Body of pancreas (tissue), 4 donors: ENCODE data around the gene PLCD4. TPM values are rescaled to one million over a fixed set of nuclear protein-coding genes. Genes with fewer than 3 reads are reported as not detected.

Source experiments
- ATAC-seq: fragments of 150-250 bp; one replicate; pipeline ENCODE4 v1.9.1; 2016
- DNase-seq, 4 donors: peaks; one replicate each; pipeline ENCODE4 v3.0.0-alpha.2; 2019
- H3K27ac ChIP-seq, 4 donors: fragments of 200-600 bp; sonication (generic); 1 replicate in 3 of 4; 2 replicates in 1 of 4; pipeline versions ENCODE4 v1.5.1 to v1.6.1; 2016 to 2019; ENCODE audit warnings: mild to moderate bottlenecking in 1 of 4, mixed read lengths in 1 of 4, moderate library complexity in 1 of 4
- H3K27me3 ChIP-seq, 2 donors: fragments of 200-600 bp; sonication (generic); one replicate each; pipeline ENCODE4 v1.6.0; 2016; ENCODE audit warnings: mild to moderate bottlenecking in 1 of 2
- H3K36me3 ChIP-seq, 2 donors: fragments of 200-600 bp; sonication (generic); replicated peaks in 1 of 2; 2 replicates each; pipeline ENCODE4 v1.5.1; 2016; ENCODE audit warnings: low read depth in 2 of 2; ENCODE audit not compliant: insufficient read depth in 1 of 2
- H3K4me1 ChIP-seq: fragments of 200-600 bp; sonication (generic); one replicate; pipeline ENCODE4 v1.6.0; 2016
- H3K4me3 ChIP-seq, 2 donors: fragments of 200-600 bp; sonication (generic); 1 replicate in 1 of 2; 2 replicates in 1 of 2; pipeline ENCODE4 v1.5.1; 2016 to 2019
- H3K9me3 ChIP-seq, 3 donors: fragments of 200-600 bp; sonication (generic); 1 replicate in 2 of 3; 2 replicates in 1 of 3; pipeline ENCODE4 v1.5.1; 2016
- POLR2A ChIP-seq, 3 donors: fragments of 450-650 bp; IDR thresholded peaks; one replicate each; pipeline ENCODE4 v1.6.1; 2016; ENCODE audit warnings: antibody characterized with exemption in 3 of 3, mild to moderate bottlenecking in 2 of 3
- WGBS, 2 donors: methylation state at CpG; one replicate each; pipeline ENCODE4 v1.1.5; 2017; 5-methylcytosine and 5-hydroxymethylcytosine counted together
- intact Hi-C: fragments of 100-400 bp; cut with DNase I; formaldehyde crosslinking; loops from one replicate; pipeline ENCODE4 v1.15.1; 2023
- total RNA-seq, 2 donors: library from RNA; depleted of rRNA; stranded (reverse); fragments of >200 nt; gene quantifications; one replicate each; pipeline ENCODE4 v1.1.0, GENCODE V29; 2016
- TF ChIP-seq, protein P1 (sequence below), 7 experiments: fragments of 450-650 bp in 4 of 7; fragments of 200-600 bp in 3 of 7; sonication (generic) in 3 of 7; IDR thresholded peaks; one replicate each; pipeline ENCODE4 v1.5.1; 2016 to 2019; ENCODE audit warnings: antibody characterized with exemption in 7 of 7

The PLCD4 gene
- total RNA-seq, 2 donors from 2014 or later: 0.52 TPM; not detected in 1

DNA sequence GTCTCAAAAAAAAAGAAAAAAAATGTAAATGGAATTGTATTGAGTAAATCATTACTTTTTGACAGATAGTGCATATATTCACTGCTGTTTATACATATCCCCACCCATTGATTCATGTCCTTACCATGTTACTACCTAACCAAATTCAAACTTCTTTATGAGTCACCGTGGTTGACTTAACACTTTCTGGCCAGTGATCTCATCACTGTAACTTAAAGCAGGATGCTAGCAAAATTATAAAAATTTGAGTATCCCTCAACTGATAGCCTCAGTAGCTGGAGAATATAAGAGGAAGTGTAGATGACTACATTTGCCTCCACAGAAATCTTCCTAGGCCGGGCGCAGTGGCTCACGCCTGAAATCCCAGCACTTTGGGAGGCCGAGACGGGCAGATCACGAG, 25.6 kb upstream of the PLCD4 start:
- peaks cover 7 to 17% of the 10 kb centered on the region in 2 donors for H3K36me3 ChIP-seq
- no peaks in the 10 kb centered on the region for H3K27me3 ChIP-seq
- whole genome bisulfite sequencing, 2 donors: 92 to 95% methylated on average over 7 of the region's 7 CpGs

GRCh38 chr2:218583983-218584850, 23.5 kb upstream of the PLCD4 start:
- intact Hi-C loops: no loop called here
- Histone ChIP-seq H3K27me3 (no peaks in the 10 kb centered on the region), H3K4me1 (no peaks in the 10 kb centered on the region), H3K27ac (no peak overlapping the region), H3K36me3 (peaks cover 7 to 17% of the 10 kb centered on the region in 2 donors), H3K4me3 (no peak overlapping the region), H3K9me3 (no peaks in the 10 kb centered on the region)
- WGBS, 2 donors: 94 to 96% methylated on average over 6 of the region's 6 CpGs
- no peak for ATAC-seq
- no peak for TF ChIP-seq POLR2A (IDR thresholded peaks at IDR 0.05)
- TF ChIP-seq, protein P1, sequence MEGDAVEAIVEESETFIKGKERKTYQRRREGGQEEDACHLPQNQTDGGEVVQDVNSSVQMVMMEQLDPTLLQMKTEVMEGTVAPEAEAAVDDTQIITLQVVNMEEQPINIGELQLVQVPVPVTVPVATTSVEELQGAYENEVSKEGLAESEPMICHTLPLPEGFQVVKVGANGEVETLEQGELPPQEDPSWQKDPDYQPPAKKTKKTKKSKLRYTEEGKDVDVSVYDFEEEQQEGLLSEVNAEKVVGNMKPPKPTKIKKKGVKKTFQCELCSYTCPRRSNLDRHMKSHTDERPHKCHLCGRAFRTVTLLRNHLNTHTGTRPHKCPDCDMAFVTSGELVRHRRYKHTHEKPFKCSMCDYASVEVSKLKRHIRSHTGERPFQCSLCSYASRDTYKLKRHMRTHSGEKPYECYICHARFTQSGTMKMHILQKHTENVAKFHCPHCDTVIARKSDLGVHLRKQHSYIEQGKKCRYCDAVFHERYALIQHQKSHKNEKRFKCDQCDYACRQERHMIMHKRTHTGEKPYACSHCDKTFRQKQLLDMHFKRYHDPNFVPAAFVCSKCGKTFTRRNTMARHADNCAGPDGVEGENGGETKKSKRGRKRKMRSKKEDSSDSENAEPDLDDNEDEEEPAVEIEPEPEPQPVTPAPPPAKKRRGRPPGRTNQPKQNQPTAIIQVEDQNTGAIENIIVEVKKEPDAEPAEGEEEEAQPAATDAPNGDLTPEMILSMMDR (IDR thresholded peaks at IDR 0.05): no peak
- DNase-seq: no peak

More for the DNA sequence above, 25.6 kb upstream of the PLCD4 start:
- Histone ChIP-seq H3K27ac (no peak overlapping the region), H3K4me3 (no peak overlapping the region), H3K4me1 (peaks cover 6% of the 10 kb centered on the region), H3K9me3 (no peaks in the 10 kb centered on the region)
- intact Hi-C loops: no loop called here
- DNase-seq (no peak), ATAC-seq (no peak)
- TF ChIP-seq POLR2A (IDR thresholded peaks at IDR 0.05): no peak
- TF ChIP-seq, protein P1 (IDR thresholded peaks at IDR 0.05): no peak

GRCh38 chr2:218585541-218585940, 22.2 kb upstream of the PLCD4 start:
- ATAC-seq: no peak
- Histone ChIP-seq H3K27me3 (no peaks in the 10 kb centered on the region), H3K27ac (no peak overlapping the region), H3K4me1 (no peaks in the 10 kb centered on the region), H3K36me3 (peaks cover 10 to 23% of the 10 kb centered on the region in 2 donors), H3K4me3 (no peak overlapping the region), H3K9me3 (no peaks in the 10 kb centered on the region)
- TF ChIP-seq, protein P1 (IDR thresholded peaks at IDR 0.05): no peak
- TF ChIP-seq POLR2A (IDR thresholded peaks at IDR 0.05): no peak
- DNase-seq: no peak
- intact Hi-C loops: no loop called here
- WGBS, 2 donors: 94 to 100% methylated on average over 1 of the region's 1 CpG

- ATAC-seq (no peak), DNase-seq (peak in 2 of 4 donors; percentile 15 to 27)
- Histone ChIP-seq H3K27me3 (no peaks in the 10 kb centered on the region), H3K4me3 (no peak overlapping the region), H3K27ac (no peak overlapping the region), H3K4me1 (peaks cover 7% of the 10 kb centered on the region), H3K36me3 (no peaks in the 10 kb centered on the region), H3K9me3 (no peaks in the 10 kb centered on the region)
- WGBS, 2 donors: 78 to 100% methylated on average over 1 to 2 of the region's 2 CpGs
- TF ChIP-seq, protein P1 (IDR thresholded peaks at IDR 0.05): no peak
- no peak for TF ChIP-seq POLR2A (IDR thresholded peaks at IDR 0.05)
- intact Hi-C loops: no loop called here
These were observed 2.3 kb upstream of the PLCD4 start for GRCh38 chr2:218605432-218605831.
